GM19467 (cell line): ENCODE measurements around the gene INTS11.
"Not testable (repeated sequence)": the region's sequence is repeated elsewhere in the genome, so short reads cannot be mapped to it uniquely, and the experiment has no call there.

ENCODE experiments used
- ATAC-seq: cut with Tn5 transposase; IDR thresholded peaks from one replicate; pipeline ENCODE4 v1.9.1; 2021; ENCODE audit warnings: mild to moderate bottlenecking, moderate library complexity; ENCODE audit not compliant: unreplicated experiment

Gene INTS11

GRCh38 chr1:1331068-1331965 is 6.9 kb upstream of the INTS11 start, which contains the start of gene TAS1R3:
Gene TAS1R3 (plus strand): TSS chr1:1331280. CDS start chr1:1331346, 66 bp downstream.
- ATAC-seq = no peak

- ATAC-seq = no peak
These were observed 6.1 kb upstream of the INTS11 start for GRCh38 chr1:1330366-1331067.

- ATAC-seq = no peak
These were observed 5.1 kb upstream of the INTS11 start for GRCh38 chr1:1329304-1330210.

GRCh38 chr1:1328254-1328653 is 3.8 kb upstream of the INTS11 start:
- no peak for ATAC-seq

GRCh38 chr1:1327291-1327690 is 2.8 kb upstream of the INTS11 start:
- no peak for ATAC-seq

GRCh38 chr1:1326075-1326605 is 1.7 kb upstream of the INTS11 start:
- ATAC-seq = no peak

GRCh38 chr1:1325288-1326074 is 1.0 kb upstream of the INTS11 start:
- no peak for ATAC-seq

GRCh38 chr1:1324084-1324523 is 356 bp downstream of the INTS11 start:
- ATAC-seq = peak; percentile 31

- no peak for ATAC-seq
These were observed 1.5 kb downstream of the INTS11 start for GRCh38 chr1:1322952-1323351.

GRCh38 chr1:1322418-1322817 is 2.0 kb downstream of the INTS11 start:
- ATAC-seq = no peak

- ATAC-seq = no peak
These were observed 3.0 kb downstream of the INTS11 start for GRCh38 chr1:1321477-1321876.

- no peak for ATAC-seq
These were observed 3.6 kb downstream of the INTS11 start for GRCh38 chr1:1320666-1321448.

GRCh38 chr1:1319646-1319941 is 4.9 kb downstream of the INTS11 start:
- no peak for ATAC-seq

- no peak for ATAC-seq
These were observed 5.4 kb downstream of the INTS11 start for GRCh38 chr1:1318777-1319645.

- ATAC-seq = no peak
These were observed 6.3 kb downstream of the INTS11 start for GRCh38 chr1:1318131-1318652.

GRCh38 chr1:1317420-1317819 is 7.0 kb downstream of the INTS11 start:
- ATAC-seq = no peak

GRCh38 chr1:1316199-1316598 is 8.3 kb downstream of the INTS11 start:
- ATAC-seq = not testable (repeated sequence)

- ATAC-seq = no peak
These were observed 9.0 kb downstream of the INTS11 start for GRCh38 chr1:1315435-1315954.
